Uterus (tissue), 2 donors: ENCODE measurements around the gene JARID2.

ENCODE experiments used
- CTCF ChIP-seq, 4 experiments: fragments of 200-600 bp in 2 of 4; fragments of 450-650 bp in 2 of 4; sonication (generic) in 2 of 4; IDR thresholded peaks; one replicate each; pipeline ENCODE4 v1.5.1; 2016 to 2019; ENCODE audit warnings: antibody characterized with exemption in 4 of 4, mild to moderate bottlenecking in 2 of 4, moderate library complexity in 1 of 4
- POLR2A ChIP-seq, 2 donors: fragments of 450-650 bp; IDR thresholded peaks; one replicate each; pipeline ENCODE4 v1.6.1; 2016; ENCODE audit warnings: antibody characterized with exemption in 2 of 2, mild to moderate bottlenecking in 1 of 2, moderate library complexity in 1 of 2

GRCh38 chr6:15553736-15554294 lies 307.9 kb downstream of the JARID2 start:
- no peak for TF ChIP-seq CTCF (IDR thresholded peaks at IDR 0.05)
- no peak for TF ChIP-seq POLR2A (IDR thresholded peaks at IDR 0.05)
